NCI-H1048 (cell line): ENCODE measurements around the gene ABHD11.

Experiments
- DNase-seq: peaks from one replicate; lab custom pipeline; 2025; lab: John Stamatoyannopoulos, UW

The ABHD11 gene

DNA sequence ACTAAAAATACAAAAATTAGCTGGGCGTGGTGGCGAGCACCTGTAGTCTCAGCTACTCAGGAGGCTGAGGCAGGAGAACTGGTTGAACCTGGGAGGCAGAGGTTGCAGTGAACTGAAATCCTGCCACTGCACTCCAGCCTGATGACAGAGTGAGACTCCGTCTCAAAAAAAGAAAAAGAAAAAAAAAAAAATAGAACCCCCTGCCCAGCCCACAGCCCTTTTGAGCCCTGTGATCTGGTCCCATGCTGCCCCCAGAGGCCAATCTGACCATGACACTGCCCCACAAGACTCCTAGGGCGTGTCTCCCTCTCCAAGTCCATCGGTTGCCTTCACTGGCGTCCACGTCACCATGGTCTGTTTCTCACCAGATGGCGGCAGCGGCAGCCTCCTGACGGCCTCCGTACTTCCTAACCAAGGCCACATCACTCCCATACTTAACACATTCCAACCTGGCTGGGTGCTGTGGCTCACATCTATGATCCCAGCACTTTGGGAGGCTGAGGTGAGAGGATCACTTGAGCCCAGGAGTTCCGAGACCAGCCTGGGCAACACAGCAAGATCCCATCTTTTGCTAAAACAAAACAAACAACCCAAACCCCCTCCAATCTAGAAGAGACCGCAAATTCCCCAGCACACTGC lies 37.1 kb downstream of the ABHD11 start:
- no peak for DNase-seq

DNA sequence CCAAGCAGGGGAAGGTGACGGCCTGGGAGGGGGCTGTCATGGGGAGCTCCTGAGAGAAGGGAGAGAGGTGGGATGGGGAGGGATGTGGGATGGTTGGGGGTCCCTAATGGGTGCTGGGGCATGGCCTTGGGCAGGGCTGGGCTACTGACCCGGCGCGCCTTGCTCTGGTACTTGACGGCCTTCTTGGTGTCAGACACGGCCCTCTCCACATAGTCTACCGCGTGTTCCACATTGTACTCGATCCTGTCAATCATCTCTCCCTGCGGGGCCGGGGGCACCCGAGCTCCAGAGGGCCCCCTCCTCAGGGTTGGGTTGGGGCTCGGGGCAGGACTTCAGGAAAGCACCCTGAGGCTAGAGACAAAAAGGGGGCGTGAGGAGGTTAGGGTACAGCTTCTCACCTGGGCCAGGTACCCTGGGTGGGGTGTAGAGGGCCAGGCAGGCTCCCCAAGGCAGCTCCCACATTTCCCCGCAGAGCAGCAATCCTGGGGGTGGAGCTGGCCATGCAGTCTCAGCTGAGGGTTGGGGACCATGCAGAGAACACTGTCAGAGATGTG lies 37.9 kb downstream of the ABHD11 start:
- no peak for DNase-seq

DNA sequence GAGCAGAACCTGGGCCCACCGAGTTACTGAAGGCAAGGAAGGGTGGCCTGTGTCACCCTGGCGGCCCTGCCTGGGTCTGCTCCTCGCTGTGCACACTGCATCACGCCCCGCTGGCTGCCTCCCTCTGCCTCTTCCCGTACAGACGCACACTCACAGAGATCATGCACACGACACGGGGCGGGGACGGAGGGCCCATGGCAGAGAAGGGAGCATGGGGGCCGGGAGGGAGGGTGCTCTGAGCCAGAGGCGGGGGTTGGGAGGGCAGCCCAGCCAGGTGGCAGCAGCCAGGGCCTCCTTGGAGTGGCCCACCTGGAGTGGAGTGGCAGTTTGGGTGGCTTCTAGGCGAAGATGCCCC lies 38.6 kb downstream of the ABHD11 start:
- no peak for DNase-seq

DNA sequence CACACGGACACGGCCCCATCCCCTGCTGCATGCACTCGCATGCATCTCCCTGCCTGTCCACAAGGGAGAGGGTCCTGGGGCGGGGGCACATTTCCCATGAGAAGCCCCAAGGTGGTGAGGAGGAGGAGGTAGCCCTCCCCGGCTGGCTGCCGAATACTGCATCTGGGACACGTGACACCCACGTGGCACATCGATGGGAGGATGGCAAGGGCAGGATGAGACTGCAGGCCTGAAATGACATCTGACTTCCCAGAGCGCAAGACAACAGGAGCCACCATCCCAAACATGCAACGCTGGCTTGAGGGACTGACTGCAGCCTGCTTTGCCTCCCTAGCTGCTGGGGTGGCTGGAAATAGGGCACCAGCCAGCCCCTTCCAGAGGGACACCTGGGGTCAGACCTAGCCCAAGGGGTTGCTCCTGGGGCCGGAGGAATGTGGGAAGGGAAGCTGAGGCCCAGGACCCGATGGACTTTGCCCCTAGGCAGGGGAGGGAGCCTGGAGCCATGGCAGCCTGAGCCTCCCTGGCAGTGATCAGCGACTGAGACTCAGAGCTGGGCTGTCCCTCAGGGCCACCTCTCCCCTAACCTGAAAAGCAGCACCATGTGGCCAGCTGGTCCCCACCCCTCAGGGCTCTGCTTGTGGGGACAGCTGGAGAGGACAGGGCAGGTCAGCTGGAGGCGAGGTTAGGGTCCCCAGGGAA lies 39.1 kb downstream of the ABHD11 start:
- DNase-seq: no peak

DNA sequence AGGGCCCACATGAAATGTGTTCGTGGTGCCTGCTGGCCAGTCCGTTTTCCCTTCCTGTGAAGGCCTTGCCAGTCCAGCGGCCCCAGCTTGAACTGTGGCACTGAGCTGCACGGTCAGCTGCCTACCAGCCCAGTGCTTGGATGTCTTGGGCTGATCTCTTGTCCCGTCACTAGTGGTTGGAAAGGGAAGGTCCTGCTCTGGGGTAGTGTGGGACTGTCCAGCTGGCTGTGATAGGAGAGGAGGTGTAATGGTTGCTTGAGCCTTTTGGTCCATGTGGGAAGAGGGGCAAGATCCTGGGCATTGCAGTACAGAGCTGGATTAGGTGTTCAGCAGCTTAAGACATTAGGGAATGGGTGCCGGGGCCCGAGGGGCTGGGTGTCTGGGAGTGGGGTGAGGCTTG lies 40.2 kb downstream of the ABHD11 start:
- no peak for DNase-seq

DNA sequence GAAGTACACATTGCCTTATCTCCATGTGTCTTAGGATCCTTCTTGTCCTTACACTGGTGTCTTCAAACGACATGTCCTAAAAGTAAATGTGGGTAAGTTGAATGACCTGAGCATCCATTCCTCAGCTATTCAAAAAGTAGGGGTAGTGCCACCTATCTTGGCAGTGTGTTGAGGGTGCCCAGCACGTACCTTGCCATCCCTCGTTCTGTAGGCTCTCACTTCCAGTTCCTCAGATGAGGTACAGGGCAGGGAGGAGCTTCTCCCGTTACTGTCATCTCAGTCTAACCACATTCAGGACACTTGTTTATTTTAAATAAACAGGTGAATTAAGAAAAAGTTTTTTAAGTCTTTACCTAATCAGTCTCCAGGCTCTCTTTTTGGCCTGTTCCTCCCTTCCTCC lies 42.2 kb downstream of the ABHD11 start:
- DNase-seq: no peak

DNA sequence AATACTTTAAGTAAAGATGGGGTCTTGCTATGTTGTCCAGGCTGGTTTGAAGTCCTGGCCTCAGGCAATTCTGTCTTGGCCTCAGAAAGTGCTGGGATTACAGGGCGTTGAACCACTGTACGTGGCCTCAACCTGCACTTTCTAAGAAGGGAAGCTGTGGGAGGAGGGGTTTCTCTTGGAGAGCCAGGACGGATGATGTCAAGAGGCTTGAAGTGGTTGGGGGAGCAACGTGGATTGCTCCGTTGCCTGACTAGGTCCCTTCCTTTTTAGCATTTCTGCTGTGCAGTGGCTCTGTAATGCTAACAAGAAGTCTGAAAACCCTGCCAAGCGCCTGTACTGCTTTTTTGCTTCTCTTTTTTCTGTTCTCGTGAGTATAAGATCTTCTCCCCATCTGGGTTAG lies 48.0 kb downstream of the ABHD11 start:
- no peak for DNase-seq

DNA sequence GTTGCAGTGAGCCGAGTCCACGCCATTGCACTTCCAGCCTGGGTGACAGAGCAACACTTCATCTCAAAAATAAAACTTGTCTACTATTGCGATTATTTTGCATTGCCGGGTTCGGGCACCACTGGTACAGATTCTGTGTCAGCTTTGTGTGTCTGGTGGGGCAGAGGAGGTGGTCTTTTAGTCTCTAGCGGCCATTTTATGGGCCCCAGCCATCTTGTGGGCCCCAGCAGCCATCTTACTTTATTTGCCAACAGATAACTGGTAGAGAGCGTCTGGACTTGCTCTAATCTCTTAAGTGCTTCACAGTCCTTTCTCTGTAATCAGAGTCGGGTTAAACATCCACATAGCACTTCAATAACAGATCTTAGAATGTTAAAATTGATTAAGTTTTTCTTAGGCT lies 50.3 kb downstream of the ABHD11 start:
- DNase-seq: no peak
